LNCAP (cell line): ENCODE measurements around the gene FH.

Experiments
- TF ChIP-seq, protein P1 (sequence below): fragments of 450-650 bp; IDR thresholded peaks from 2 replicates; pipeline ENCODE4 v1.5.1; 2017; ENCODE audit warnings: mild to moderate bottlenecking

The FH gene

GRCh38 chr1:241551759-241552638, 32.4 kb upstream of the FH start:
- TF ChIP-seq, protein P1, sequence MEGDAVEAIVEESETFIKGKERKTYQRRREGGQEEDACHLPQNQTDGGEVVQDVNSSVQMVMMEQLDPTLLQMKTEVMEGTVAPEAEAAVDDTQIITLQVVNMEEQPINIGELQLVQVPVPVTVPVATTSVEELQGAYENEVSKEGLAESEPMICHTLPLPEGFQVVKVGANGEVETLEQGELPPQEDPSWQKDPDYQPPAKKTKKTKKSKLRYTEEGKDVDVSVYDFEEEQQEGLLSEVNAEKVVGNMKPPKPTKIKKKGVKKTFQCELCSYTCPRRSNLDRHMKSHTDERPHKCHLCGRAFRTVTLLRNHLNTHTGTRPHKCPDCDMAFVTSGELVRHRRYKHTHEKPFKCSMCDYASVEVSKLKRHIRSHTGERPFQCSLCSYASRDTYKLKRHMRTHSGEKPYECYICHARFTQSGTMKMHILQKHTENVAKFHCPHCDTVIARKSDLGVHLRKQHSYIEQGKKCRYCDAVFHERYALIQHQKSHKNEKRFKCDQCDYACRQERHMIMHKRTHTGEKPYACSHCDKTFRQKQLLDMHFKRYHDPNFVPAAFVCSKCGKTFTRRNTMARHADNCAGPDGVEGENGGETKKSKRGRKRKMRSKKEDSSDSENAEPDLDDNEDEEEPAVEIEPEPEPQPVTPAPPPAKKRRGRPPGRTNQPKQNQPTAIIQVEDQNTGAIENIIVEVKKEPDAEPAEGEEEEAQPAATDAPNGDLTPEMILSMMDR: no peak

GRCh38 chr1:241550318-241550717, 30.8 kb upstream of the FH start:
- TF ChIP-seq, protein P1: no peak

DNA sequence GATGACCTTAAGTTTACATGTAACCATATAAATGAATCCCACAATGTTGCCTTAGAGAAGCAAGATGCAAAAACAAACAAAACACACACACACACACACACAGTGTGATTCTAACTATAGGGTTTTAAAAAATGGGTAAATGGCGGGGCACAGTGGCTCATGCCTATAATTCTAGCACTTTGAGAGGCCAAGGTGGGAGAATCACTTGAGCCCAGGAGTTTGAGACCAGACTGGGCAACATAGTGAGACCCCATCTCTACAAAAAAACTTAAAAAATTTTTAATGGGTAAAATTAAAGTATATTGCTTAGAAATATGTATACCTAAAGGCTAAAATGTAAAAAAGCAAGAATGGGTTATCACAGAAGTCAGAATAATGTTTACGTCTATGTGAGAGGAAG, 28.5 kb upstream of the FH start:
- TF ChIP-seq, protein P1: no peak

DNA sequence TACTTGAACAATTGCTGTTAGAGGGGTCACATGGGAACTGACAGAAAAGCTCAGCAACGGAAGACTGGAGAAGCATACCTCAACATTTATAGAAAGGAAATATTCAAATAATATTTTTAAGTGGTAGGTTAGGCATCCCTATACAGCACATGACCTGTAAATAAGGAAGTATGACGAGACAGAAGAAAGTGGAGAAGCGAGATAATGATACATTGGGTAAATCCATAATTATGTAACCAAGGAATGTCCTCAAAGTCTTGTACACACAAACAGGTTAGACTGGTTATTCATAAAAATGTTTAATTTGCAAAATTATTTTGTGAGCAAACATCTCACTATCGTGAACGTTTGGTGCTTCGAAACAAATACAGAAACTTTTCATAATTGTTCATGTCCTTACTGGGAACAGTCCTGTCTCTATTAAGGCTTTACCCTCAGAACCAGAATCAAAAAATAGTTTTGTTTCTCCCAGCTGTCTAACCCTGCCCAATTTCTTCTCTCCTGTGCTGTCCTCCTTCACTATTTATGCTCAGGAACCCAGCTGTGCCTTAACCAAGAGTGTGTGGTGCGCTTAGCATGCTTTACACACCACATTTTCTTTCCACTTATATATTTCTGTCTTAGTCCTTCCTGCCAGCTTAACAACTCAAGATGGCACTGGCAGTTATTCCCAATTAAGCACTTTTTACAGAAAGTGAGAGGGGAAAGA, 22.8 kb upstream of the FH start:
- TF ChIP-seq, protein P1: no peak

DNA sequence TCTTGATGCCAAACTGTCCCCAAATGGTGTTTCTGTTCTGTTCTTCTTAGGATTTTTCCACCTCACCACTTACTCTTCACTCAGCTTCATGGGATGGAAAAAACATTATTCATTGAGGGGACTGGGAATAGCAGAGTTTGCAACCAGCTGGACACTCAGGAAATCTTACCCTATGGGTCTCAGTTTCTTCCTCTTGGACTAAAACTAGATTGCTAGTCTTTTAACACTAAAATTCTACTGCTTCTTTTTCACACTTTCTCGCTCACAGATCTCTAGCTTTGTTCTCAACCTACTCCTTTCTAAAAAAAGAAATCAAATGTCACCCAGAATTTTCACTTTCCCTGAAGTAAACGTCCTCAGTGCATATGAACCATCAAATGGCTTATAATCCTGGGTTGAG, 17.4 kb upstream of the FH start:
- TF ChIP-seq, protein P1: no peak

DNA sequence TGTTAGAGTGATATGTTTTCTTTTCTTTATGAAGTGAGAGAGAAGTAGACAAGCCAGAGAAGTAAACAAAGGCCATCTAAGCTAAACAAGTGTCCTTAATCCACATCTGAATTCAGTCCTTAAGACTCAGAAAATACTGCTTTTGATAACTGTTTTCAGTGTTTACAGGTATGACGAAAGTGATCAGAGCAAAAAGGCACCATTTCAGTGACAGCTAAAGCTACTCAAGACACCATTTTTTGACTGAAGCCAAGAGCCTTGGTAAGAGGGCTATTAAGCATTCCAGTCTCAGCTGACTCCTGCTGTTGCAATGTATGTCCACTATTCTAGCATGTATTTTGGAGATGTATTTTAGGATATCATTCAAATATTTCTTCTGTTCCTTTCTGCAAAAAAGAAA, 16.7 kb upstream of the FH start:
- TF ChIP-seq, protein P1: no peak

DNA sequence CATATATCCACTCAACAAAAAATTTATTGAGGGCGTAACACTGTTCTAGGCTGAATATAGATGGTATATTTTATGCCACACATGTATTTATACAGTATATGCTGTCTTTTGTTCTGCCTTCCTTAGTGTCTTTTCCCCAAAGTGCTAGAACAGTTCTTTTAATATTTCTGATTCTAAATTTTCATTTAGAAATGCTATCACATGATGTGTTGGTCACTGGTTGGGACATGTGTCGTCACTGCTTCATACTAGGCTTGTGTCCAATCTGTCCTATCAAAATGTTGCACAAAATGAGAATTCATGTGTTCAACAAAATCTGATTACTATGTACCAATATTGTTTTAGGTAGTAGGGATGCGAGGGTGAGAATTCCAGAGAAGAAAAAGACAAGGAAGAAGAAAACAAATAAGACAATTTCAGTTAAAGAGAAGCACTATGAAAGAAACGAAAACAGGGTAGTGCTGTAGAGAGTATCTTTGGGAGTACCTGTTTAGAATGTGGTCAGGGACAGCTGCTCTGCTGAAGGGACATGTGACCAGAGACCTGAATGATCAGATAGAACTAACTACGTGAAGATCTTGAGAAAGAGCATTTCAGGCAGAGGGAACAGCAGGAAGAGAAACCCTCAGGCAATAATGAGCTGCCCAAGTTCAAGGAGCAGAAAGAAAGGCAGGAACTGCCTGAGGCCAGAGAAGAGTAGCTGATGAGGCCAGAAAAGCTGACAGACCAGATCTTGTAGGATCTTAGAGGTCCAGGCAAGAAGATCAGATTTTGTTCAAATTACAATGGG, 14.0 kb upstream of the FH start:
- TF ChIP-seq, protein P1: no peak
